Breast epithelium (tissue), 3 donors: ENCODE data around the gene RPS6KC1.

Source experiments
- CTCF ChIP-seq, 3 donors: fragments of 450-650 bp; IDR thresholded peaks; one replicate each; pipeline ENCODE4 v1.5.1; 2016 to 2017; ENCODE audit warnings: antibody characterized with exemption in 3 of 3, mild to moderate bottlenecking in 3 of 3, moderate library complexity in 3 of 3
- POLR2AphosphoS5 ChIP-seq, 3 donors: sonication (generic); formaldehyde crosslinking; IDR thresholded peaks; one replicate each; pipeline ENCODE4 v1.6.1; 2017; ENCODE audit warnings: antibody characterized with exemption in 3 of 3

GRCh38 chr1:213186168-213186567 lies 135.1 kb downstream of the RPS6KC1 start:
- TF ChIP-seq CTCF (IDR thresholded peaks at IDR 0.05) (no peak), POLR2AphosphoS5 (IDR thresholded peaks at IDR 0.05) (no peak)
